HepG2 (cell line): ENCODE data around the gene PDGFA. TPM values are rescaled to one million over a fixed set of nuclear protein-coding genes. Genes with fewer than 3 reads are reported as not detected.

Experiments used
- ATAC-seq: fragments of 200-7000 bp; cut with Tn5 transposase; 3 replicates; pipeline ENCODE4 v1.9.1; 2020; ENCODE audit warnings: mild to moderate bottlenecking, moderate library complexity
- BruUV-seq: library from RNA; stranded (reverse); fragments of 400-500 nt; replicated peaks from 2 replicates; lab custom pipeline; 2021; lab: Mats Ljungman, UMichigan
- CTCF ChIA-PET: fragments of 300-600 bp; formaldehyde crosslinking; extraction: SDS; loops from one replicate; lab custom pipeline; 2021; ENCODE audit warnings: low total read pairs, inconsistent platforms, low intra/inter-chr PET ratio; lab: Yijun Ruan, JAX
- POLR2A ChIA-PET: fragments of 350-600 bp; sonication (Branson Sonifier 250); formaldehyde crosslinking; loops from one replicate; lab custom pipeline; 2020; ENCODE audit warnings: antibody characterized with exemption, inconsistent platforms; lab: Yijun Ruan, JAX
- DNase-seq: peaks from one replicate; pipeline ENCODE4 v3.0.0-alpha.2; 2015; ENCODE audit warnings: low spot score
- FAIRE-seq: peaks from 3 replicates; lab custom pipeline; 2011; peaks lifted over from hg19 to GRCh38; lab: Jason Lieb, UNC
- H2AFZ ChIP-seq: one replicate; pipeline ENCODE4 v1.6.1; 2011; ENCODE audit warnings: low read length, inconsistent platforms
- H3K27ac ChIP-seq: fragments of 300-600 bp; 3 replicates; pipeline ENCODE4 v1.8.0; 2011; ENCODE audit warnings: mixed run types, mild to moderate bottlenecking, mixed read lengths, low read length, inconsistent platforms; ENCODE audit not compliant: insufficient read depth; ENCODE audit errors: extremely low read length
- H3K27me3 ChIP-seq, 2 experiments: fragments of 200-600 bp in 1 of 2; 2 replicates in 1 of 2; 3 replicates in 1 of 2; pipeline versions ENCODE4 v1.6.0 to v1.8.0; 2011; ENCODE audit warnings: low read length in 2 of 2, mild to moderate bottlenecking in 2 of 2, moderate library complexity in 2 of 2, inconsistent platforms in 1 of 2; ENCODE audit not compliant: insufficient read depth in 2 of 2, control insufficient read depth in 1 of 2
- H3K36me3 ChIP-seq, 2 experiments: fragments of 200-600 bp in 1 of 2; replicated peaks in 1 of 2; 2 replicates in 1 of 2; 3 replicates in 1 of 2; pipeline versions ENCODE4 v1.5.1 to v1.8.0; 2011; ENCODE audit warnings: low read length in 2 of 2, inconsistent platforms in 1 of 2; ENCODE audit not compliant: insufficient read depth in 2 of 2, control insufficient read depth in 1 of 2
- H3K4me1 ChIP-seq: 2 replicates; pipeline ENCODE4 v1.5.1; 2012; ENCODE audit warnings: low read length, inconsistent platforms; ENCODE audit not compliant: insufficient read depth
- H3K4me2 ChIP-seq: 2 replicates; pipeline ENCODE4 v1.6.0; 2011; ENCODE audit warnings: low read depth, low read length, inconsistent platforms
- H3K4me3 ChIP-seq, 3 experiments: fragments of 200-600 bp in 1 of 3; sonication (generic), shearing (Covaris generic) in 1 of 3; replicated peaks in 1 of 3; 2 replicates each; pipeline ENCODE4 v1.5.1; 2011 to 2016; ENCODE audit warnings: low read length in 3 of 3, inconsistent platforms in 2 of 3, low read depth in 2 of 3, mild to moderate bottlenecking in 2 of 3, control low read depth in 1 of 3, mixed read lengths in 1 of 3; ENCODE audit not compliant: insufficient read depth in 1 of 3
- H3K79me2 ChIP-seq: one replicate; pipeline ENCODE4 v1.6.1; 2011; ENCODE audit warnings: low read length, inconsistent platforms; ENCODE audit not compliant: insufficient read depth
- H3K9ac ChIP-seq: 2 replicates; pipeline ENCODE4 v1.6.0; 2011; ENCODE audit warnings: mild to moderate bottlenecking, low read depth, low read length, inconsistent platforms; ENCODE audit not compliant: insufficient read depth
- H3K9me3 ChIP-seq: 2 replicates; pipeline ENCODE4 v1.5.1; 2012; ENCODE audit warnings: mild to moderate bottlenecking, low read length
- H4K20me1 ChIP-seq: 2 replicates; pipeline ENCODE4 v1.6.0; 2011; ENCODE audit warnings: inconsistent platforms, mild to moderate bottlenecking, low read length, moderate library complexity; ENCODE audit not compliant: insufficient read depth
- CCAR2 ChIP-seq: fragments of 200-400 bp; formaldehyde crosslinking; optimal IDR thresholded peaks from 2 replicates; pipeline ENCODE3; 2018; ENCODE audit warnings: low read depth, mild to moderate bottlenecking, low read length, moderate library complexity
- LBX2 ChIP-seq: sonication (generic); formaldehyde crosslinking; IDR thresholded peaks from 2 replicates; pipeline ENCODE4 v1.5.0; 2020; ENCODE audit warnings: missing genetic modification reagents, mild to moderate bottlenecking, borderline replicate concordance
- SOX6 ChIP-seq, 2 experiments: fragments of 450-650 bp in 1 of 2; sonication (generic) in 1 of 2; formaldehyde crosslinking in 1 of 2; IDR thresholded peaks; 2 replicates each; pipeline versions ENCODE4 v1.4.0 to v1.6.1; 2017 to 2020; ENCODE audit warnings: antibody characterized with exemption in 1 of 2, mild to moderate bottlenecking in 1 of 2, missing genetic modification reagents in 1 of 2
- WIZ ChIP-seq: sonication (generic); formaldehyde crosslinking; IDR thresholded peaks from 2 replicates; pipeline ENCODE4 v1.5.1; 2020; ENCODE audit warnings: mild to moderate bottlenecking, missing genetic modification reagents
- ZBTB33 ChIP-seq: sonication (generic); formaldehyde crosslinking; IDR thresholded peaks from 2 replicates; pipeline ENCODE4 v1.4.0; 2020; ENCODE audit warnings: missing genetic modification reagents
- ZC3H13 ChIP-seq: sonication (generic); formaldehyde crosslinking; IDR thresholded peaks from 2 replicates; pipeline ENCODE4 v1.8.1; 2023; ENCODE audit warnings: mild to moderate bottlenecking, missing genetic modification reagents, moderate library complexity
- ZKSCAN1 ChIP-seq: fragments of 150-350 bp; IDR thresholded peaks from 2 replicates; pipeline ENCODE4 v1.6.1; 2014; ENCODE audit warnings: low read length
- ZNF670 ChIP-seq: sonication (generic); formaldehyde crosslinking; IDR thresholded peaks from 2 replicates; pipeline ENCODE4 v1.8.0; 2022; ENCODE audit warnings: mild to moderate bottlenecking, missing genetic modification reagents, borderline replicate concordance
- ZNF768 ChIP-seq: sonication (generic); formaldehyde crosslinking; IDR thresholded peaks from 2 replicates; pipeline ENCODE4 v1.4.0; 2020; ENCODE audit warnings: missing genetic modification reagents
- WGBS: methylation state at CpG from one replicate; pipeline ENCODE4 v1.1.6; 2017; ENCODE audit warnings: low lambda C conversion rate; 5-methylcytosine and 5-hydroxymethylcytosine counted together
- in situ Hi-C: cut with HindIII; loops from 2 replicates; pipeline ENCODE4 v1.10.0; 2017; ENCODE audit warnings: low pct_unique_long_range_greater_than_20kb; ENCODE audit not compliant: extremely low pct_ligation_motif_present
- intact Hi-C: fragments of 100-400 bp; cut with micrococcal nuclease; formaldehyde crosslinking; loops from one replicate; pipeline ENCODE4 v1.10.0; 2022; ENCODE audit not compliant: unreplicated experiment
- polyA plus RNA-seq, 8 experiments: library from polyadenylated mRNA; depleted of rRNA in 3 of 8; stranded (reverse) in 7 of 8; unstranded in 1 of 8; fragments of >200 nt; fragmentation: Illumina TruSeq in 4 of 8; extraction: Trizol in 4 of 8; gene quantifications; 2 replicates each; pipeline versions ENCODE4 v1.2.1 to v1.2.3, GENCODE V29; 2011 to 2016; ENCODE audit warnings: low read depth in 4 of 8, missing spikeins in 1 of 8, mixed read lengths in 1 of 8; ENCODE audit not compliant: insufficient read depth in 1 of 8
- total RNA-seq, 5 experiments: library from RNA; depleted of rRNA; stranded (reverse); fragments of >200 nt; fragmentation: Illumina TruSeq; extraction: Trizol; gene quantifications; 2 replicates each; pipeline ENCODE4 v1.2.3, GENCODE V29; 2016; ENCODE audit warnings: low read depth in 1 of 5
- TF ChIP-seq, protein P1 (sequence below): sonication (generic); formaldehyde crosslinking; IDR thresholded peaks from 2 replicates; pipeline ENCODE4 v1.4.0; 2020; ENCODE audit warnings: missing genetic modification reagents

The PDGFA gene
- total and polyA plus RNA-seq, 2 of the 13 experiments (the other 11 are each of a cell fraction or from before 2014, with no cell fraction given), result 1.5 to 3.4 TPM

GRCh38 chr7:542131-542712 lies 22.6 kb upstream of the PDGFA start:
- CTCF ChIA-PET, result no interaction called here
- Histone ChIP-seq H3K4me2 (peak overlapping the region; percentile 55), H2AFZ (no peak overlapping the region), H3K79me2 (no peaks in the 10 kb centered on the region), H3K36me3 (no peaks in the 10 kb centered on the region), H3K9me3 (no peaks in the 10 kb centered on the region), H3K9ac (no peak overlapping the region), H3K4me3 (peak overlapping the region in 1 of 3 experiments; percentile 9; a peak in 1 of 6 replicates), H4K20me1 (no peaks in the 10 kb centered on the region), H3K27me3 (no peaks in the 10 kb centered on the region; a peak in 1 of 5 replicates), H3K4me1 (peaks cover 57% of the 10 kb centered on the region), H3K27ac (no peak overlapping the region)
- BruUV-seq, result no TSS peak
- 90% methylated on average over 25 of the region's 28 CpGs for WGBS
- TF ChIP-seq SOX6 (IDR thresholded peaks at IDR 0.05), result no peak
- TF ChIP-seq SOX6 (CRISPR knock-in tag; IDR thresholded peaks at IDR 0.05), result no peak
- peak; percentile 90 for TF ChIP-seq ZNF768
- no peak for TF ChIP-seq ZC3H13
- ATAC-seq (no peak), DNase-seq (no peak), FAIRE-seq (no peak)
- in situ Hi-C loops, result no loop called here
- intact Hi-C loops, result no loop called here
- POLR2A ChIA-PET, result interaction anchor here (1.3 to 1.9 kb wide), 2 partner anchors 11 to 169 kb away, joined by 9 to 12 read pairs; no protein-coding TSS in a partner anchor

- ATAC-seq (no peak), FAIRE-seq (no peak), DNase-seq (no peak)
- H3K27me3 ChIP-seq, result no peaks in the 10 kb centered on the region; a peak in 1 of 5 replicates
- no peak overlapping the region for H3K9ac ChIP-seq
- intact Hi-C loops, result no loop called here
- H3K79me2 ChIP-seq, result no peaks in the 10 kb centered on the region
- 90% methylated on average over 15 of the region's 17 CpGs for WGBS
- H3K27ac ChIP-seq, result no peak overlapping the region
- H2AFZ ChIP-seq, result no peak overlapping the region
- peaks cover 57% of the 10 kb centered on the region for H3K4me1 ChIP-seq
- no peak overlapping the region for H3K4me3 ChIP-seq
- no peak overlapping the region for H3K4me2 ChIP-seq
- CTCF ChIA-PET, result no interaction called here
- no TSS peak for BruUV-seq
- no peaks in the 10 kb centered on the region for H3K36me3 ChIP-seq
- POLR2A ChIA-PET, result interaction anchor here (1.9 kb wide), 1 partner anchor 169 kb away, joined by 9 read pairs; no protein-coding TSS in a partner anchor
- in situ Hi-C loops, result no loop called here
- no peaks in the 10 kb centered on the region for H3K9me3 ChIP-seq
- H4K20me1 ChIP-seq, result no peaks in the 10 kb centered on the region
- TF ChIP-seq WIZ (CRISPR knock-in tag), result no peak
- no peak for TF ChIP-seq LBX2 (CRISPR knock-in tag)
- no peak for TF ChIP-seq CCAR2
- TF ChIP-seq ZNF670 (CRISPR knock-in tag), result no peak
- TF ChIP-seq ZBTB33, result no peak
- TF ChIP-seq, protein P1, sequence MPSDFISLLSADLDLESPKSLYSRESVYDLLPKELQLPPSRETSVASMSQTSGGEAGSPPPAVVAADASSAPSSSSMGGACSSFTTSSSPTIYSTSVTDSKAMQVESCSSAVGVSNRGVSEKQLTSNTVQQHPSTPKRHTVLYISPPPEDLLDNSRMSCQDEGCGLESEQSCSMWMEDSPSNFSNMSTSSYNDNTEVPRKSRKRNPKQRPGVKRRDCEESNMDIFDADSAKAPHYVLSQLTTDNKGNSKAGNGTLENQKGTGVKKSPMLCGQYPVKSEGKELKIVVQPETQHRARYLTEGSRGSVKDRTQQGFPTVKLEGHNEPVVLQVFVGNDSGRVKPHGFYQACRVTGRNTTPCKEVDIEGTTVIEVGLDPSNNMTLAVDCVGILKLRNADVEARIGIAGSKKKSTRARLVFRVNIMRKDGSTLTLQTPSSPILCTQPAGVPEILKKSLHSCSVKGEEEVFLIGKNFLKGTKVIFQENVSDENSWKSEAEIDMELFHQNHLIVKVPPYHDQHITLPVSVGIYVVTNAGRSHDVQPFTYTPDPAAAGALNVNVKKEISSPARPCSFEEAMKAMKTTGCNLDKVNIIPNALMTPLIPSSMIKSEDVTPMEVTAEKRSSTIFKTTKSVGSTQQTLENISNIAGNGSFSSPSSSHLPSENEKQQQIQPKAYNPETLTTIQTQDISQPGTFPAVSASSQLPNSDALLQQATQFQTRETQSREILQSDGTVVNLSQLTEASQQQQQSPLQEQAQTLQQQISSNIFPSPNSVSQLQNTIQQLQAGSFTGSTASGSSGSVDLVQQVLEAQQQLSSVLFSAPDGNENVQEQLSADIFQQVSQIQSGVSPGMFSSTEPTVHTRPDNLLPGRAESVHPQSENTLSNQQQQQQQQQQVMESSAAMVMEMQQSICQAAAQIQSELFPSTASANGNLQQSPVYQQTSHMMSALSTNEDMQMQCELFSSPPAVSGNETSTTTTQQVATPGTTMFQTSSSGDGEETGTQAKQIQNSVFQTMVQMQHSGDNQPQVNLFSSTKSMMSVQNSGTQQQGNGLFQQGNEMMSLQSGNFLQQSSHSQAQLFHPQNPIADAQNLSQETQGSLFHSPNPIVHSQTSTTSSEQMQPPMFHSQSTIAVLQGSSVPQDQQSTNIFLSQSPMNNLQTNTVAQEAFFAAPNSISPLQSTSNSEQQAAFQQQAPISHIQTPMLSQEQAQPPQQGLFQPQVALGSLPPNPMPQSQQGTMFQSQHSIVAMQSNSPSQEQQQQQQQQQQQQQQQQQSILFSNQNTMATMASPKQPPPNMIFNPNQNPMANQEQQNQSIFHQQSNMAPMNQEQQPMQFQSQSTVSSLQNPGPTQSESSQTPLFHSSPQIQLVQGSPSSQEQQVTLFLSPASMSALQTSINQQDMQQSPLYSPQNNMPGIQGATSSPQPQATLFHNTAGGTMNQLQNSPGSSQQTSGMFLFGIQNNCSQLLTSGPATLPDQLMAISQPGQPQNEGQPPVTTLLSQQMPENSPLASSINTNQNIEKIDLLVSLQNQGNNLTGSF (CRISPR knock-in tag), result no peak
- no peak for TF ChIP-seq ZKSCAN1
Measured at GRCh38 chr7:541661-542060, 22.0 kb upstream of the PDGFA start.
